ENCODE measurements around the gene CATSPERD.

GRCh38 chr19:5711025-5711424, 9.4 kb upstream of the CATSPERD start:
- TF ChIP-seq, protein P1, sequence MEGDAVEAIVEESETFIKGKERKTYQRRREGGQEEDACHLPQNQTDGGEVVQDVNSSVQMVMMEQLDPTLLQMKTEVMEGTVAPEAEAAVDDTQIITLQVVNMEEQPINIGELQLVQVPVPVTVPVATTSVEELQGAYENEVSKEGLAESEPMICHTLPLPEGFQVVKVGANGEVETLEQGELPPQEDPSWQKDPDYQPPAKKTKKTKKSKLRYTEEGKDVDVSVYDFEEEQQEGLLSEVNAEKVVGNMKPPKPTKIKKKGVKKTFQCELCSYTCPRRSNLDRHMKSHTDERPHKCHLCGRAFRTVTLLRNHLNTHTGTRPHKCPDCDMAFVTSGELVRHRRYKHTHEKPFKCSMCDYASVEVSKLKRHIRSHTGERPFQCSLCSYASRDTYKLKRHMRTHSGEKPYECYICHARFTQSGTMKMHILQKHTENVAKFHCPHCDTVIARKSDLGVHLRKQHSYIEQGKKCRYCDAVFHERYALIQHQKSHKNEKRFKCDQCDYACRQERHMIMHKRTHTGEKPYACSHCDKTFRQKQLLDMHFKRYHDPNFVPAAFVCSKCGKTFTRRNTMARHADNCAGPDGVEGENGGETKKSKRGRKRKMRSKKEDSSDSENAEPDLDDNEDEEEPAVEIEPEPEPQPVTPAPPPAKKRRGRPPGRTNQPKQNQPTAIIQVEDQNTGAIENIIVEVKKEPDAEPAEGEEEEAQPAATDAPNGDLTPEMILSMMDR (IDR thresholded peaks at IDR 0.05), result no peak
- no peak for TF ChIP-seq POLR2A (IDR thresholded peaks at IDR 0.05)
